HCT116 (cell line): Measurements from ENCODE around the gene PRG2. TPM values are rescaled to one million over a fixed set of nuclear protein-coding genes. Genes with fewer than 3 reads are reported as not detected.

Source experiments
- ATAC-seq: fragments of 200-7000 bp; cut with Tn5 transposase; 2 replicates; pipeline ENCODE4 v1.9.1; 2020; ENCODE audit warnings: mild to moderate bottlenecking, moderate library complexity
- BruUV-seq: library from RNA; stranded (reverse); fragments of 400-500 nt; replicated peaks from 2 replicates; lab custom pipeline; 2021; lab: Mats Ljungman, UMichigan
- CTCF ChIA-PET: fragments of 300-600 bp; sonication (Branson Sonifier 250); formaldehyde crosslinking; loops from one replicate; lab custom pipeline; 2021; ENCODE audit warnings: antibody characterized with exemption; lab: Charles Lee
- POLR2A ChIA-PET: fragments of 300-600, 350-600 bp; sonication (Branson Sonifier 250); formaldehyde crosslinking; loops from one replicate; lab custom pipeline; 2021; ENCODE audit warnings: antibody characterized with exemption; lab: Charles Lee
- RAD21 ChIA-PET, 2 experiments: fragments of 300-600 bp; sonication (Branson Sonifier 250); formaldehyde crosslinking; loops; one replicate each; lab custom pipeline; 2023; ENCODE audit warnings: low total read pairs in 2 of 2; ENCODE audit not compliant: uncharacterized antibody in 2 of 2, unreplicated experiment in 2 of 2, low non-redundant PET in 1 of 2; lab: Charles Lee
- DNase-seq: peaks from one replicate; pipeline ENCODE4 v3.0.0-alpha.2; 2010; ENCODE audit warnings: low read depth, low spot score
- H2AFZ ChIP-seq: fragments of 200-600 bp; shearing (Covaris generic), sonication (generic); 2 replicates; pipeline ENCODE4 v1.6.1; 2017; ENCODE audit warnings: low read depth, mixed run types, mixed read lengths, antibody characterized with exemption, low read length; ENCODE audit not compliant: poor library complexity, severe bottlenecking
- H3K27ac ChIP-seq: 2 replicates; pipeline ENCODE4 v1.5.1; 2012; ENCODE audit warnings: low read depth, low read length
- H3K27me3 ChIP-seq: fragments of 200-600 bp; sonication (generic); 2 replicates; pipeline ENCODE4 v1.6.1; 2016; ENCODE audit warnings: mixed run types, low read length, mixed read lengths; ENCODE audit not compliant: insufficient read depth
- H3K36me3 ChIP-seq, 2 experiments: fragments of 200-500 bp in 1 of 2; fragments of 200-600 bp in 1 of 2; sonication (Bioruptor generic) in 1 of 2; sonication (generic) in 1 of 2; 2 replicates each; pipeline versions ENCODE4 v1.5.1 to v1.6.1; 2014 to 2016; ENCODE audit warnings: low read length in 2 of 2, inconsistent platforms in 1 of 2, mixed read lengths in 1 of 2, mixed run types in 1 of 2; ENCODE audit not compliant: insufficient read depth in 2 of 2, control insufficient read depth in 1 of 2
- H3K4me1 ChIP-seq, 2 experiments: fragments of 200-600 bp in 1 of 2; sonication (generic) in 1 of 2; 2 replicates each; pipeline versions ENCODE4 v1.5.1 to v1.6.1; 2012 to 2017; ENCODE audit warnings: low read length in 2 of 2, inconsistent platforms in 1 of 2, mild to moderate bottlenecking in 1 of 2, mixed read lengths in 1 of 2, mixed run types in 1 of 2, moderate library complexity in 1 of 2; ENCODE audit not compliant: insufficient read depth in 2 of 2, control insufficient read depth in 1 of 2
- H3K4me2 ChIP-seq: fragments of 200-600 bp; sonication (generic); 2 replicates; pipeline ENCODE4 v1.6.1; 2017; ENCODE audit warnings: mixed run types, low read length, mixed read lengths
- H3K4me3 ChIP-seq, 2 experiments: fragments of 200-600 bp in 1 of 2; sonication (generic) in 1 of 2; replicated peaks in 1 of 2; 2 replicates each; pipeline ENCODE4 v1.5.1; 2011 to 2016; ENCODE audit warnings: low read length in 2 of 2, control low read depth in 1 of 2, low read depth in 1 of 2, mild to moderate bottlenecking in 1 of 2, mixed read lengths in 1 of 2, mixed run types in 1 of 2
- H3K79me2 ChIP-seq: fragments of 200-600 bp; sonication (generic); 2 replicates; pipeline ENCODE4 v1.6.1; 2017; ENCODE audit warnings: mild to moderate bottlenecking, mixed run types, low read length, moderate library complexity, mixed read lengths; ENCODE audit not compliant: insufficient read depth
- H3K9ac ChIP-seq: fragments of 200-600 bp; sonication (generic); 2 replicates; pipeline ENCODE4 v1.6.1; 2016; ENCODE audit warnings: low read length, mixed read lengths
- H3K9me2 ChIP-seq: fragments of 200-600 bp; sonication (generic), shearing (Covaris generic); 2 replicates; pipeline ENCODE4 v1.6.1; 2017; ENCODE audit warnings: mixed run types, mild to moderate bottlenecking, moderate library complexity; ENCODE audit not compliant: insufficient read depth
- H3K9me3 ChIP-seq, 2 experiments: fragments of 200-500 bp in 1 of 2; fragments of 200-600 bp in 1 of 2; sonication (Bioruptor generic) in 1 of 2; sonication (generic) in 1 of 2; 2 replicates each; pipeline ENCODE4 v1.6.1; 2014 to 2017; ENCODE audit warnings: low read length in 2 of 2, mixed read lengths in 2 of 2, inconsistent platforms in 1 of 2, low read depth in 1 of 2, mild to moderate bottlenecking in 1 of 2, mixed run types in 1 of 2, moderate library complexity in 1 of 2; ENCODE audit not compliant: control insufficient read depth in 1 of 2, insufficient read depth in 1 of 2
- H4K20me1 ChIP-seq: fragments of 200-600 bp; sonication (generic), shearing (Covaris generic); 2 replicates; pipeline ENCODE4 v1.6.1; 2017; ENCODE audit warnings: mixed run types, mild to moderate bottlenecking, moderate library complexity; ENCODE audit not compliant: insufficient read depth
- CBX3 ChIP-seq: IDR thresholded peaks from 2 replicates; pipeline ENCODE4 v1.6.1; 2012; ENCODE audit warnings: low read depth
- CTCF ChIP-seq, 3 experiments: fragments of 200-600 bp in 1 of 3; sonication (generic) in 1 of 3; IDR thresholded peaks in 2 of 3; conservative IDR thresholded peaks in 1 of 3; 2 replicates each; pipeline ENCODE4 v1.5.1; 2012 to 2017; ENCODE audit warnings: low read depth in 2 of 3, low read length in 2 of 3, antibody characterized with exemption in 1 of 3, borderline replicate concordance in 1 of 3, control low read depth in 1 of 3, mild to moderate bottlenecking in 1 of 3, mixed read lengths in 1 of 3, mixed run types in 1 of 3, moderate library complexity in 1 of 3; ENCODE audit not compliant: insufficient read depth in 1 of 3
- EGR1 ChIP-seq: IDR thresholded peaks from 2 replicates; pipeline ENCODE4 v1.6.1; 2012; ENCODE audit warnings: low read depth
- ELF1 ChIP-seq: IDR thresholded peaks from 2 replicates; pipeline ENCODE4 v1.6.1; 2012; ENCODE audit warnings: low read depth, borderline replicate concordance
- REST ChIP-seq: IDR thresholded peaks from 2 replicates; pipeline ENCODE4 v1.6.1; 2012; ENCODE audit warnings: low read depth
- SP1 ChIP-seq: IDR thresholded peaks from 2 replicates; pipeline ENCODE4 v1.6.1; 2012; ENCODE audit warnings: low read depth
- ZNF274 ChIP-seq: fragments of 200-500 bp; sonication (Bioruptor generic); IDR thresholded peaks from 2 replicates; pipeline ENCODE4 v1.6.1; 2014; ENCODE audit warnings: mild to moderate bottlenecking, low read depth, low read length, inconsistent platforms
- intact Hi-C: fragments of 100-400 bp; cut with micrococcal nuclease; formaldehyde crosslinking; loops from 2 replicates; pipeline ENCODE4 v1.10.0; 2022
- total RNA-seq: library from RNA; stranded (reverse); gene quantifications from one replicate; pipeline ENCODE4 v1.2.1, GENCODE V29; 2021; ENCODE audit not compliant: unreplicated experiment

Gene PRG2
- total RNA-seq, 1 experiment from 2014 or later: 0.81 TPM

GRCh38 chr11:57376095-57377090 lies 14.1 kb downstream of the PRG2 start:
- Histone ChIP-seq H3K27ac (no peak overlapping the region), H3K4me3 (no peak overlapping the region), H3K4me1 (no peaks in the 10 kb centered on the region), H3K36me3 (no peaks in the 10 kb centered on the region), H3K79me2 (no peaks in the 10 kb centered on the region), H3K4me2 (no peak overlapping the region), H3K27me3 (peaks cover 27% of the 10 kb centered on the region), H3K9ac (no peak overlapping the region), H2AFZ (no peak overlapping the region), H4K20me1 (no peaks in the 10 kb centered on the region), H3K9me3 (no peaks in the 10 kb centered on the region), H3K9me2 (no peaks in the 10 kb centered on the region)
- no TSS peak for BruUV-seq
- DNase-seq: no peak
- CTCF ChIA-PET: no interaction called here
- RAD21 ChIA-PET: no interaction called here
- ATAC-seq: no peak
- intact Hi-C loops: no loop called here
- POLR2A ChIA-PET: no interaction called here
- TF ChIP-seq REST (no peak), ELF1 (no peak), CBX3 (no peak), ZNF274 (no peak), EGR1 (no peak), SP1 (no peak), CTCF (IDR thresholded peaks at IDR 0.05 in 2 of 3, conservative IDR thresholded peaks at IDR 0.05 in 1 of 3; ENCODE audit: borderline replicate concordance in 1 of 3, insufficient read depth in 1 of 3, low read depth in 2 of 3, low read length in 2 of 3) (no peak)
